ENCODE measurements around the gene XYLT1.

GRCh38 chr16:17445421-17445820, 25.3 kb downstream of the XYLT1 start:
- TF ChIP-seq POU2F2 (IDR thresholded peaks at IDR 0.05; ENCODE audit: low read depth, low read length), result no peak
- TF ChIP-seq POLR2AphosphoS5 (IDR thresholded peaks at IDR 0.05; ENCODE audit: low read depth, low read length), result no peak
- TF ChIP-seq POLR2A (IDR thresholded peaks at IDR 0.05; ENCODE audit: low read depth, low read length), result no peak
- TF ChIP-seq SPI1 (IDR thresholded peaks at IDR 0.05; ENCODE audit: low read depth, low read length), result no peak
